GM19238 (cell line): ENCODE measurements around the gene WNT3A.

Experiments
- DNase-seq: peaks from one replicate; pipeline ENCODE4 v3.0.0; 2011; ENCODE audit warnings: low spot score; ENCODE audit not compliant: insufficient read length

Gene WNT3A

GRCh38 chr1:228048659-228049298, 42.0 kb downstream of the WNT3A start:
- DNase-seq, result no peak

GRCh38 chr1:228050571-228051231, 43.9 kb downstream of the WNT3A start:
- no peak for DNase-seq

- no peak for DNase-seq
Observed at GRCh38 chr1:228058172-228058948, 51.6 kb downstream of the WNT3A start.

GRCh38 chr1:228058949-228059633, 52.3 kb downstream of the WNT3A start:
- DNase-seq, result no peak

- no peak for DNase-seq
Observed at GRCh38 chr1:228059634-228060457, 53.0 kb downstream of the WNT3A start.

GRCh38 chr1:228060458-228061190, 53.8 kb downstream of the WNT3A start:
- no peak for DNase-seq

GRCh38 chr1:228061411-228062084, 54.8 kb downstream of the WNT3A start:
- DNase-seq, result no peak

GRCh38 chr1:228062085-228062791, 55.4 kb downstream of the WNT3A start:
- DNase-seq, result no peak

- DNase-seq, result no peak
Observed at GRCh38 chr1:228062812-228063211, 56.0 kb downstream of the WNT3A start.

- no peak for DNase-seq
Observed at GRCh38 chr1:228063251-228064191, 56.7 kb downstream of the WNT3A start.

- no peak for DNase-seq
Observed at GRCh38 chr1:228064296-228064695, 57.5 kb downstream of the WNT3A start.

GRCh38 chr1:228064741-228065542, 58.1 kb downstream of the WNT3A start:
- DNase-seq, result no peak

GRCh38 chr1:228065543-228066347, 58.9 kb downstream of the WNT3A start:
- no peak for DNase-seq

- DNase-seq, result no peak
Observed at GRCh38 chr1:228066416-228066815, 59.6 kb downstream of the WNT3A start.

- DNase-seq, result no peak
Observed at GRCh38 chr1:228066891-228067654, 60.3 kb downstream of the WNT3A start.

- no peak for DNase-seq
Observed at GRCh38 chr1:228068359-228068758, 61.6 kb downstream of the WNT3A start.
